Measurements from ENCODE around the gene ENO3. TPM values are rescaled to one million over a fixed set of nuclear protein-coding genes. Genes with fewer than 3 reads are reported as not detected.
A peak's percentile ranks its signal among the peaks of the same experiment; 100 is the strongest.

The ENO3 gene
- polyA plus RNA-seq, 1 experiment, result 3.2 TPM

GRCh38 chr17:4998027-4998731 lies 47.3 kb downstream of the ENO3 start:
- Histone ChIP-seq H3K4me3 (ENCODE audit: low read depth, low read length) (peak overlapping the region; percentile 94), H3K27ac (ENCODE audit: low read depth, low read length) (no peak overlapping the region), H3K9me3 (ENCODE audit: control insufficient read depth, insufficient read depth, low read length) (no peaks in the 10 kb centered on the region; the same call in 1 of the 2 replicates), H3K27me3 (ENCODE audit: control insufficient read depth, insufficient read depth, low read length) (no peaks in the 10 kb centered on the region)
- no peak for DNase-seq (ENCODE audit: low read depth, low spot score)
- ChIA-PET POLR2A (interaction anchor here (1.0 to 1.7 kb wide), 8 partner anchors 9 to 59 kb away, joined by 3 to 15 read pairs (median 5); partner anchors contain the start of genes CAMTA2, PFN1, RNF167 and SLC25A11), CTCF (interaction anchor here (1.5 to 1.8 kb wide), 3 partner anchors 9 to 64 kb away, joined by 3 to 5 read pairs (median 4); partner anchors contain the start of gene CAMTA2)
- TF ChIP-seq, protein P1, sequence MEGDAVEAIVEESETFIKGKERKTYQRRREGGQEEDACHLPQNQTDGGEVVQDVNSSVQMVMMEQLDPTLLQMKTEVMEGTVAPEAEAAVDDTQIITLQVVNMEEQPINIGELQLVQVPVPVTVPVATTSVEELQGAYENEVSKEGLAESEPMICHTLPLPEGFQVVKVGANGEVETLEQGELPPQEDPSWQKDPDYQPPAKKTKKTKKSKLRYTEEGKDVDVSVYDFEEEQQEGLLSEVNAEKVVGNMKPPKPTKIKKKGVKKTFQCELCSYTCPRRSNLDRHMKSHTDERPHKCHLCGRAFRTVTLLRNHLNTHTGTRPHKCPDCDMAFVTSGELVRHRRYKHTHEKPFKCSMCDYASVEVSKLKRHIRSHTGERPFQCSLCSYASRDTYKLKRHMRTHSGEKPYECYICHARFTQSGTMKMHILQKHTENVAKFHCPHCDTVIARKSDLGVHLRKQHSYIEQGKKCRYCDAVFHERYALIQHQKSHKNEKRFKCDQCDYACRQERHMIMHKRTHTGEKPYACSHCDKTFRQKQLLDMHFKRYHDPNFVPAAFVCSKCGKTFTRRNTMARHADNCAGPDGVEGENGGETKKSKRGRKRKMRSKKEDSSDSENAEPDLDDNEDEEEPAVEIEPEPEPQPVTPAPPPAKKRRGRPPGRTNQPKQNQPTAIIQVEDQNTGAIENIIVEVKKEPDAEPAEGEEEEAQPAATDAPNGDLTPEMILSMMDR (IDR thresholded peaks at IDR 0.05; ENCODE audit: low read depth, low read length), result no peak

DNA sequence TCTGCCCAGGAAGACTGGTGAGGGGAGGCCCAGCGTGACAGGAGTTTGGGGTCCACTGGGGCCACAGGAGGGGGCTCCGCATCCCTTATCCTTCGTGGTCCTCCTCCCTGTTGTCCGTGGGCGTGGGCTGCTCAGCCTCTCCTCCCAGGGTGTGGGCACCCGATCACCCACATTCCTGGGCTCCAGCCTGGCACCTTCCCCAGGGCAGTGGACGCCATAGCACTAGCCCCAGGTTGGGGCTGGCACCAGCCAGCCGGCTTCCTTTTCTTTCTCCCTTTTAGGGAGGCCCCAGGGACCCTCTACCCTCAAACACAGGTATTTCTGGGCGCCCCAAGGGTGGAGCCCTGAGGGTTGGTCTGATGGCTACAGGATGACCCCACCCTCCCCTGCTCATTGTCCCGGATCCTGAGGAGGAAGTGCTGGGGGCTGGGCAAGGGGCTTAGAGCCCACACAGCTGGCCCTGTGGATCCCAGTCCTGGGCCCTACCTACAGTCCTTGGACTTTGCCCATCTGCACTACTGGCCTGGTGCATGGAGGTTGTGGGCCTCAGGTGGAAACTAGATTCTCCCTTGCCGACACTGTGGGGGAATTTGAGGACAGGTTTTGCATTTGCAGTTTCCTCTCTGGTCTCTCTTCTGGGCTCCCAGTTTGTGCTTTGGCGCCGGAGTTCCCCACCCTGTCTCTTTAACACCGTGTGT lies 48.0 kb downstream of the ENO3 start:
- Histone ChIP-seq H3K9me3 (ENCODE audit: control insufficient read depth, insufficient read depth, low read length) (no peaks in the 10 kb centered on the region; the same call in 1 of the 2 replicates), H3K27ac (ENCODE audit: low read depth, low read length) (no peak overlapping the region), H3K4me3 (ENCODE audit: low read depth, low read length) (peak overlapping the region; percentile 94), H3K27me3 (ENCODE audit: control insufficient read depth, insufficient read depth, low read length) (no peaks in the 10 kb centered on the region)
- TF ChIP-seq, protein P1 (IDR thresholded peaks at IDR 0.05; ENCODE audit: low read depth, low read length), result no peak
- CTCF ChIA-PET, result interaction anchor here (0.5 kb wide), 1 partner anchor 290 kb away, joined by 3 read pairs; no protein-coding TSS in a partner anchor
- DNase-seq (ENCODE audit: low read depth, low spot score), result no peak
- POLR2A ChIA-PET, result interaction anchor here (1.4 kb wide), 1 partner anchor 49 kb away, joined by 3 read pairs; no protein-coding TSS in a partner anchor

- H3K9me3 ChIP-seq (ENCODE audit: control insufficient read depth, insufficient read depth, low read length), result no peaks in the 10 kb centered on the region; the same call in 1 of the 2 replicates
- H3K27me3 ChIP-seq (ENCODE audit: control insufficient read depth, insufficient read depth, low read length), result no peaks in the 10 kb centered on the region
- CTCF ChIA-PET, result interaction anchor here (0.5 to 0.8 kb wide), 2 partner anchors 62 to 289 kb away, joined by 3 read pairs; no protein-coding TSS in a partner anchor
- POLR2A ChIA-PET, result interaction anchor here (1.0 kb wide), 1 partner anchor 32 kb away, joined by 3 read pairs; no protein-coding TSS in a partner anchor
- DNase-seq (ENCODE audit: low read depth, low spot score), result no peak
- H3K27ac ChIP-seq (ENCODE audit: low read depth, low read length), result no peak overlapping the region
- TF ChIP-seq, protein P1 (IDR thresholded peaks at IDR 0.05; ENCODE audit: low read depth, low read length), result no peak
- peak overlapping the region; percentile 94 for H3K4me3 ChIP-seq (ENCODE audit: low read depth, low read length)
Observed at GRCh38 chr17:4999430-5000093, 48.6 kb downstream of the ENO3 start.

- TF ChIP-seq, protein P1 (IDR thresholded peaks at IDR 0.05; ENCODE audit: low read depth, low read length), result no peak
- Histone ChIP-seq H3K27me3 (ENCODE audit: control insufficient read depth, insufficient read depth, low read length) (no peaks in the 10 kb centered on the region), H3K4me3 (ENCODE audit: low read depth, low read length) (peak overlapping the region; percentile 94; the same call in 1 of the 2 replicates), H3K27ac (ENCODE audit: low read depth, low read length) (peak overlapping the region; percentile 21), H3K9me3 (ENCODE audit: control insufficient read depth, insufficient read depth, low read length) (no peaks in the 10 kb centered on the region; the same call in 1 of the 2 replicates)
- CTCF ChIA-PET, result interaction anchor here (0.8 kb wide), 1 partner anchor 61 kb away, joined by 3 read pairs; no protein-coding TSS in a partner anchor
- DNase-seq (ENCODE audit: low read depth, low spot score), result no peak
- POLR2A ChIA-PET, result interaction anchor here (1.0 kb wide), 1 partner anchor 32 kb away, joined by 3 read pairs; no protein-coding TSS in a partner anchor
Observed at GRCh38 chr17:5000237-5000639, 49.3 kb downstream of the ENO3 start.
